Glomerular visceral epithelial cell (primary cell): Measurements from ENCODE around the gene MMP1.

Experiments used
- DNase-seq: peaks from one replicate; pipeline ENCODE4 v3.0.0-alpha.2; 2016; ENCODE audit errors: extremely low spot score

Gene MMP1

GRCh38 chr11:102806296-102806695 lies 8.3 kb upstream of the MMP1 start:
- no peak for DNase-seq

GRCh38 chr11:102802341-102802740 lies 4.4 kb upstream of the MMP1 start:
- no peak for DNase-seq

- DNase-seq = no peak
Observed at GRCh38 chr11:102800767-102801166, 2.8 kb upstream of the MMP1 start.

GRCh38 chr11:102799681-102800340 lies 1.9 kb upstream of the MMP1 start:
- no peak for DNase-seq

GRCh38 chr11:102794382-102794781 lies 3.6 kb downstream of the MMP1 start:
- peak; percentile 27 for DNase-seq

- no peak for DNase-seq
Observed at GRCh38 chr11:102793677-102794290, 4.2 kb downstream of the MMP1 start.

- no peak for DNase-seq
Observed at GRCh38 chr11:102792604-102793003, 5.4 kb downstream of the MMP1 start.

GRCh38 chr11:102791271-102792036 lies 6.5 kb downstream of the MMP1 start:
- no peak for DNase-seq

- no peak for DNase-seq
Observed at GRCh38 chr11:102788334-102788995, 9.5 kb downstream of the MMP1 start.

- no peak for DNase-seq
Observed at GRCh38 chr11:102784380-102784779, 13.6 kb downstream of the MMP1 start.

GRCh38 chr11:102783720-102784119 lies 14.2 kb downstream of the MMP1 start:
- DNase-seq = no peak

GRCh38 chr11:102783016-102783415 lies 14.9 kb downstream of the MMP1 start:
- no peak for DNase-seq

- no peak for DNase-seq
Observed at GRCh38 chr11:102781676-102782075, 16.3 kb downstream of the MMP1 start.

GRCh38 chr11:102780491-102780918 lies 17.5 kb downstream of the MMP1 start, which contains the start of gene MMP10:
TSS of gene MMP10 (minus strand) at chr11:102780628. CDS start at chr11:102780591, 37 bp downstream.
- peak; percentile 41 for DNase-seq

- DNase-seq = no peak
Observed at GRCh38 chr11:102776454-102776853, 21.5 kb downstream of the MMP1 start.

- no peak for DNase-seq
Observed at GRCh38 chr11:102773386-102773785, 24.6 kb downstream of the MMP1 start.

GRCh38 chr11:102771351-102771750 lies 26.6 kb downstream of the MMP1 start:
- DNase-seq = no peak

GRCh38 chr11:102770191-102770590 lies 27.8 kb downstream of the MMP1 start:
- DNase-seq = no peak

- DNase-seq = no peak
Observed at GRCh38 chr11:102767800-102768199, 30.2 kb downstream of the MMP1 start.

- DNase-seq = peak; percentile 2
Observed at GRCh38 chr11:102763440-102763839, 34.5 kb downstream of the MMP1 start.

GRCh38 chr11:102762361-102762767 lies 35.6 kb downstream of the MMP1 start:
- peak; percentile 64 for DNase-seq

- peak; percentile 48 for DNase-seq
Observed at GRCh38 chr11:102761646-102762238, 36.2 kb downstream of the MMP1 start.
